Hepatocyte (in vitro differentiated cells): ENCODE data around the gene DCBLD1. TPM values are rescaled to one million over a fixed set of nuclear protein-coding genes. Genes with fewer than 3 reads are reported as not detected.
"Not testable (repeated sequence)": the region's sequence is repeated elsewhere in the genome, so short reads cannot be mapped to it uniquely, and the experiment has no call there.

Experiments used
- DNase-seq: peaks from one replicate; pipeline ENCODE4 v3.0.0-alpha.2; 2016; ENCODE audit warnings: low spot score
- H2AFZ ChIP-seq: fragments of 200-600 bp; sonication (generic); 2 replicates; pipeline ENCODE4 v1.6.0; 2016; ENCODE audit warnings: antibody characterized with exemption, mild to moderate bottlenecking
- H3K27ac ChIP-seq: fragments of 200-600 bp; sonication (generic); 2 replicates; pipeline ENCODE4 v1.5.1; 2016; ENCODE audit warnings: mild to moderate bottlenecking
- H3K27me3 ChIP-seq: fragments of 200-600 bp; sonication (generic); 2 replicates; pipeline ENCODE4 v1.6.1; 2016
- H3K36me3 ChIP-seq: fragments of 200-600 bp; sonication (generic); replicated peaks from 2 replicates; pipeline ENCODE4 v1.5.1; 2016; ENCODE audit warnings: low read depth; ENCODE audit not compliant: insufficient read depth
- H3K4me1 ChIP-seq: fragments of 200-600 bp; sonication (generic); 2 replicates; pipeline ENCODE4 v1.5.1; 2016; ENCODE audit warnings: mild to moderate bottlenecking, moderate library complexity; ENCODE audit not compliant: insufficient read depth
- H3K4me2 ChIP-seq: fragments of 200-600 bp; sonication (generic); 2 replicates; pipeline ENCODE4 v1.6.0; 2016
- H3K4me3 ChIP-seq: fragments of 200-600 bp; sonication (generic); 2 replicates; pipeline ENCODE4 v1.5.1; 2016; ENCODE audit warnings: mild to moderate bottlenecking
- H3K79me2 ChIP-seq: fragments of 200-600 bp; sonication (generic); 2 replicates; pipeline ENCODE4 v1.6.0; 2017; ENCODE audit warnings: mild to moderate bottlenecking
- H3K9me2 ChIP-seq: fragments of 200-600 bp; sonication (generic); replicated peaks from 2 replicates; pipeline ENCODE4 v1.6.0; 2017; ENCODE audit warnings: mild to moderate bottlenecking; ENCODE audit not compliant: insufficient read depth
- H3K9me3 ChIP-seq: fragments of 200-600 bp; sonication (generic); 2 replicates; pipeline ENCODE4 v1.5.1; 2016; ENCODE audit warnings: low read depth, mild to moderate bottlenecking
- H4K20me1 ChIP-seq: fragments of 200-600 bp; sonication (generic); 2 replicates; pipeline ENCODE4 v1.6.0; 2016; ENCODE audit warnings: mild to moderate bottlenecking; ENCODE audit not compliant: insufficient read depth, poor library complexity, severe bottlenecking
- EZH2 ChIP-seq: fragments of 200-600 bp; sonication (generic); IDR thresholded peaks from 2 replicates; pipeline ENCODE4 v1.6.1; 2016; ENCODE audit warnings: antibody characterized with exemption, mild to moderate bottlenecking, borderline replicate concordance
- EZH2phosphoT487 ChIP-seq: fragments of 200-600 bp; sonication (generic); IDR thresholded peaks from one replicate; pipeline ENCODE4 v1.6.1; 2018; ENCODE audit warnings: antibody characterized with exemption, mild to moderate bottlenecking, low read depth, moderate library complexity; ENCODE audit not compliant: unreplicated experiment, severe bottlenecking
- WGBS: methylation state at CpG from one replicate; pipeline ENCODE4 v1.1.6; 2016; ENCODE audit warnings: low lambda C conversion rate; ENCODE audit errors: missing lambda C conversion rate; 5-methylcytosine and 5-hydroxymethylcytosine counted together
- polyA plus RNA-seq: library from polyadenylated mRNA; unstranded; fragments of >200 nt; fragmentation: Nextera tagmentation; extraction: Ambion mirVana; gene quantifications from 2 replicates; pipeline ENCODE4 v1.2.1, GENCODE V29; 2016
- total RNA-seq: library from RNA; depleted of rRNA; stranded (reverse); fragments of >200 nt; gene quantifications from 2 replicates; pipeline ENCODE4 v1.2.3, GENCODE V29; 2014
- TF ChIP-seq, protein P1 (sequence below): fragments of 200-600 bp; sonication (generic); IDR thresholded peaks from 2 replicates; pipeline ENCODE4 v1.5.1; 2016; ENCODE audit warnings: antibody characterized with exemption, mild to moderate bottlenecking; ENCODE audit not compliant: poor library complexity

Gene DCBLD1
- total and polyA plus RNA-seq, 2 experiments from 2014 or later = 18.9 to 23.8 TPM

DNA sequence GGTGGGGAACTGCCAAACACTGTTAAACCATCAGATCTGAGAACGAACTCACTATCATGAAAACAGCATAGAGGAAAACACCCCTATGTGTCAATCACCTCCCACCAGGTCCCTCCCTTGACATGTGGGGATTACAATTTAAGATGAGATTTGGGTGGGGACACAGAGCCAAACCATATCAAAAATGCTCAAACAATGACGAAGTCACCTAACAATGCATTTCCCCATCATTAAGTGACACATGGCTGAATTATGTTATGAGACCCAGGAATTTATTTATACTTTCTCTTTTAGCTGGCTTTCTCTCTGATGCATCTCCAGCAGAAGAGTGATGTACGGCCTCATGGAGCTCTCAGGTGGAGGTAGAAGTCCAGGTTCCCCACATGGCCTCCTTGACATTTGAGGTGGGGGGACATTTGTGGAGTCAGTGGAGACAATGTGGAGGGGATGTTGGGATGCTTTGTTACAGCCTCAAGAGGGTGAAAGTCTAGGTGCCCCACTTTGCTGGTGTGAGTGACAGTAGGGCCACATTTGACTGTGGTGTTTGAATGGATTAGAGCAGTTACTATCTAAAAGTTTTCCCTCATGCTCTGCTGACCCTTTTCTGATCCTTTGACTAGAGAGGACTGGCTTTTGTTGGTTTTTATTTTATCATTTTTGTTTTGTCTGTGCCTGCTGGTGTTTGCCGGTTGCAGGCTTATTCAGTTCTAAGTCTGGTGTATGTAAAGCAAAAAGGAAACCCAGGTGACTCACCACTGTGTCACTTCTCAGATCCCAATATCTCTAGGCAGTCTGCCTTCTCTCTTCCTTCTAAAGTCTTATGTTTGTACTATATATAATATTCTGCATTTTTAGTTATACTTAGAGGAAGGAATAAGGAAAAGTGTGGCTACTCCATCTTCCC lies 18.5 kb upstream of the DCBLD1 start:
- no peak overlapping the region for H3K4me3 ChIP-seq
- no peaks in the 10 kb centered on the region for H3K27me3 ChIP-seq
- WGBS = 79% methylated on average over 4 of the region's 4 CpGs
- no peaks in the 10 kb centered on the region for H3K79me2 ChIP-seq
- H3K9me2 ChIP-seq = no peaks in the 10 kb centered on the region
- no peak overlapping the region for H2AFZ ChIP-seq
- H3K4me1 ChIP-seq = no peaks in the 10 kb centered on the region
- no peak overlapping the region for H3K4me2 ChIP-seq
- no peaks in the 10 kb centered on the region for H3K9me3 ChIP-seq
- TF ChIP-seq EZH2phosphoT487 = no peak
- DNase-seq = peak; percentile 30
- H3K27ac ChIP-seq = no peak overlapping the region
- H4K20me1 ChIP-seq = no peaks in the 10 kb centered on the region
- no peaks in the 10 kb centered on the region for H3K36me3 ChIP-seq

DNA sequence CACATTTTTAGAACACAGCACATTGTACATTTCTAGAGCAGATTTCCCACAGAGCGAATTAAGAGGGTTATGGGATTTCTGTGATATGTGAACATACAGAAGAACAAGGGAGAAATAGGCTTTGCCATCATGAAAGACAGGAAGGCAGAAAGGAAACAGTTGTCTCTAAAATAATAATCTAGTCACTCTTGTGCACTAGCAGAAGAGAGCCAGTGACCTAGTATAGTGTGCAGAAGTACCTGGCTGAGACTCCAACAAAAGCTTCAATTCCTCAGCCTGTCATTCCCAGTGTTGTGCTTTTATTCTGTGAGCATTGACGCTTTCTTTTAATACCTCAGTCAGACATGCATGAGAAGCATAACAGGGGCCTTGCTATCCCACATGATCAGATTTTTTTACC lies 17.8 kb upstream of the DCBLD1 start:
- no peak overlapping the region for H3K27ac ChIP-seq
- 78% methylated on average over 2 of the region's 2 CpGs for WGBS
- no peak for DNase-seq
- H3K9me2 ChIP-seq = no peaks in the 10 kb centered on the region
- no peaks in the 10 kb centered on the region for H3K79me2 ChIP-seq
- TF ChIP-seq EZH2phosphoT487 = no peak
- TF ChIP-seq, protein P1, sequence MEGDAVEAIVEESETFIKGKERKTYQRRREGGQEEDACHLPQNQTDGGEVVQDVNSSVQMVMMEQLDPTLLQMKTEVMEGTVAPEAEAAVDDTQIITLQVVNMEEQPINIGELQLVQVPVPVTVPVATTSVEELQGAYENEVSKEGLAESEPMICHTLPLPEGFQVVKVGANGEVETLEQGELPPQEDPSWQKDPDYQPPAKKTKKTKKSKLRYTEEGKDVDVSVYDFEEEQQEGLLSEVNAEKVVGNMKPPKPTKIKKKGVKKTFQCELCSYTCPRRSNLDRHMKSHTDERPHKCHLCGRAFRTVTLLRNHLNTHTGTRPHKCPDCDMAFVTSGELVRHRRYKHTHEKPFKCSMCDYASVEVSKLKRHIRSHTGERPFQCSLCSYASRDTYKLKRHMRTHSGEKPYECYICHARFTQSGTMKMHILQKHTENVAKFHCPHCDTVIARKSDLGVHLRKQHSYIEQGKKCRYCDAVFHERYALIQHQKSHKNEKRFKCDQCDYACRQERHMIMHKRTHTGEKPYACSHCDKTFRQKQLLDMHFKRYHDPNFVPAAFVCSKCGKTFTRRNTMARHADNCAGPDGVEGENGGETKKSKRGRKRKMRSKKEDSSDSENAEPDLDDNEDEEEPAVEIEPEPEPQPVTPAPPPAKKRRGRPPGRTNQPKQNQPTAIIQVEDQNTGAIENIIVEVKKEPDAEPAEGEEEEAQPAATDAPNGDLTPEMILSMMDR = no peak
- no peak for TF ChIP-seq EZH2
- H3K4me2 ChIP-seq = no peak overlapping the region
- no peaks in the 10 kb centered on the region for H4K20me1 ChIP-seq
- no peaks in the 10 kb centered on the region for H3K9me3 ChIP-seq
- H3K4me3 ChIP-seq = no peak overlapping the region
- no peaks in the 10 kb centered on the region for H3K36me3 ChIP-seq
- H3K27me3 ChIP-seq = no peaks in the 10 kb centered on the region
- H2AFZ ChIP-seq = no peak overlapping the region
- no peaks in the 10 kb centered on the region for H3K4me1 ChIP-seq

DNA sequence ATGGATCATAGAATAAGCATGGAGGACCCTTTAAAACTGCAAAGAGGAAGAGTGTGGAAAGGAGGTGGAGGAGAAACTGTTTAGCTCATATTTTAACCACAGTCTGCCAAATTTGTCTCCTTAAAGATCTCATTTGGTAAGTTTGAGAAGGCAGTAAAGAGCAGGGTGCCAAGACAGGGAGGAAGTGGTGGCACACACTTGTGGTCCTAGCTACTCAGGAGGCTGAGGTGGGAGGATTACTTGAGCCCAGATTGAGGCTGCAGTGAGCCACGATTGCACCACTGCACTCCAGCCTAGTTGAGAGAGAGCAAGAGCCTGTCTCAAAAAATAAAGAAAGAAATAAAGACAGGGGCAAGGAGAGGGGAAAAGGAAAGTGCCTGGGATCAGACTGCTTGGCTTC lies 16.8 kb upstream of the DCBLD1 start:
- Histone ChIP-seq H4K20me1 (no peaks in the 10 kb centered on the region), H2AFZ (no peak overlapping the region), H3K27ac (no peak overlapping the region), H3K4me2 (no peak overlapping the region), H3K4me1 (no peaks in the 10 kb centered on the region), H3K27me3 (no peaks in the 10 kb centered on the region), H3K36me3 (no peaks in the 10 kb centered on the region), H3K79me2 (no peaks in the 10 kb centered on the region), H3K9me2 (no peaks in the 10 kb centered on the region), H3K4me3 (no peak overlapping the region), H3K9me3 (no peaks in the 10 kb centered on the region)
- no peak for DNase-seq
- 50% methylated on average over 1 of the region's 1 CpG for WGBS
- no peak for TF ChIP-seq EZH2
- TF ChIP-seq EZH2phosphoT487 = no peak
- TF ChIP-seq, protein P1 = no peak

DNA sequence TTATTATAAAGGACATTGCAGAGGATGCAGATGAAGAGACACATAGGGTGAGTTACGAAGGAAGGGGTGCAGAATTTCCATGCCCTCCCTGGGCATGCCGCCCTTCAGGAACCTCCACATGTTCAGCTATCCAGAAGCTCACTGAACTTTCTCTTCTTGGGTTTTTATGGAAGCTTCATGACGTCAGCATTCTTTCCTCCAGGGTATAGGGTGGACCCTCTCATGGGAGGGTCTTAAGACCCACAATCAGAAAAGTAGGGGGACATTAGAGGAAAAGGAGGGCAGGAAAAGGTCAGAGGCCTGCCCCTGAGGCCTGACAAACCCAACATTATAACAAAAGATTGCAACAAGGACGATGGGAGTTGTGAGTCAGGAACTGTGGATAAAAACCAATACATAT lies 14.6 kb upstream of the DCBLD1 start:
- DNase-seq = no peak
- Histone ChIP-seq H3K79me2 (no peaks in the 10 kb centered on the region), H3K4me3 (no peak overlapping the region), H3K27ac (no peak overlapping the region), H3K27me3 (no peaks in the 10 kb centered on the region), H4K20me1 (no peaks in the 10 kb centered on the region), H3K36me3 (no peaks in the 10 kb centered on the region), H3K4me2 (no peak overlapping the region), H3K4me1 (no peaks in the 10 kb centered on the region), H3K9me3 (no peaks in the 10 kb centered on the region), H3K9me2 (no peaks in the 10 kb centered on the region), H2AFZ (no peak overlapping the region)
- 83% methylated on average over 4 of the region's 4 CpGs for WGBS
- TF ChIP-seq, protein P1 = no peak
- TF ChIP-seq EZH2 = no peak
- TF ChIP-seq EZH2phosphoT487 = no peak

DNA sequence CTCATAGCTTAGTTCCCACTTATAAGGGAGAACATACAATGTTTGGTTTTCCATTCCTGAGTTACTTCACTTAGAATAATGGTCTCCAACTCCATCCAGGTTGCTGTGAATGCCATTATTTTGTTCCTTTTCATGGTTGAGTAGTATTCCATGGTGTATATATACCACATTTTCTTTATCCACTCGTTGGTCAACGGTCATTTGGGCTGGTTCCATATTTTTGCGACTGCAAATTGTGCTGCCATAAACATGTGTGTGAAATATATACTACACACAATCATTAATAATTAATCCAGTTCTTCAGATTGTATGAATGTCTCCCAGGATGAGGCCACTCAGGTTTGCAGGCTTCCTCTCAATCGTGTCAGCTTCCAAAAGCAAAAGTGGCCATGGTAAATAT lies 13.9 kb upstream of the DCBLD1 start:
- H3K4me3 ChIP-seq, H3K79me2 ChIP-seq, H2AFZ ChIP-seq, H3K4me1 ChIP-seq, H3K27me3 ChIP-seq, H3K9me3 ChIP-seq, DNase-seq, H3K4me2 ChIP-seq, H3K36me3 ChIP-seq, H3K9me2 ChIP-seq, H4K20me1 ChIP-seq, H3K27ac ChIP-seq: not testable (repeated sequence)
- WGBS = 95% methylated on average over 4 of the region's 4 CpGs
